Measurements from ENCODE around the gene PRKX.
"Not testable (repeated sequence)": the region's sequence is repeated elsewhere in the genome, so short reads cannot be mapped to it uniquely, and the experiment has no call there.

GRCh38 chrX:3639858-3640631 is 73.4 kb downstream of the PRKX start:
- not testable (repeated sequence) for TF ChIP-seq CTCF (conservative IDR thresholded peaks at IDR 0.05; ENCODE audit: low read depth, low read length); RAD21 (IDR thresholded peaks at IDR 0.05; ENCODE audit: low read length); BHLHE40 (IDR thresholded peaks at IDR 0.05; ENCODE audit: low read depth, low read length); POLR2A (IDR thresholded peaks at IDR 0.05; ENCODE audit: low read depth, low read length); CHD1 (IDR thresholded peaks at IDR 0.05; ENCODE audit: low read depth, low read length); USF2 (IDR thresholded peaks at IDR 0.05; ENCODE audit: low read depth, low read length); RFX5 (IDR thresholded peaks at IDR 0.05; ENCODE audit: low read depth, low read length); ELK1 (IDR thresholded peaks at IDR 0.05; ENCODE audit: borderline replicate concordance, low read depth, low read length); RCOR1 (IDR thresholded peaks at IDR 0.05; ENCODE audit: insufficient replicate concordance, low read length); MXI1 (IDR thresholded peaks at IDR 0.05; ENCODE audit: borderline replicate concordance, low read depth, low read length); CEBPB (IDR thresholded peaks at IDR 0.05; ENCODE audit: low read depth, low read length); MAFK (IDR thresholded peaks at IDR 0.05; ENCODE audit: low read depth, low read length); SMC3 (IDR thresholded peaks at IDR 0.05; ENCODE audit: low read depth, low read length); MAZ (IDR thresholded peaks at IDR 0.05; ENCODE audit: borderline replicate concordance, low read depth, low read length)
